OCI-LY7 (cell line): Measurements from ENCODE around the gene CSNK2A1.

Experiments used
- CTCF ChIP-seq: fragments of 200-600 bp; sonication (generic); conservative IDR thresholded peaks from 2 replicates; pipeline ENCODE4 v1.5.1; 2014; ENCODE audit warnings: mild to moderate bottlenecking, antibody characterized with exemption, low read length, moderate library complexity, mixed read lengths
- EZH2phosphoT487 ChIP-seq: fragments of 200-600 bp; sonication (generic); IDR thresholded peaks from 2 replicates; pipeline ENCODE4 v1.6.1; 2018; ENCODE audit warnings: low read depth, borderline replicate concordance, mild to moderate bottlenecking, mixed run types, antibody characterized with exemption, low read length, moderate library complexity, mixed read lengths

GRCh38 chr20:562232-562897 lies 18.8 kb upstream of the CSNK2A1 start:
- TF ChIP-seq CTCF = no peak
- TF ChIP-seq EZH2phosphoT487 = no peak
